Gastroesophageal sphincter (tissue), 3 donors: ENCODE measurements around the gene COL6A2.

ENCODE experiments used
- EP300 ChIP-seq: sonication (generic); formaldehyde crosslinking; IDR thresholded peaks from one replicate; pipeline ENCODE4 v1.6.1; 2017; ENCODE audit warnings: antibody characterized with exemption, mild to moderate bottlenecking
- POLR2A ChIP-seq, 2 donors: fragments of 450-650 bp; IDR thresholded peaks; one replicate each; pipeline ENCODE4 v1.6.1; 2017; ENCODE audit warnings: antibody characterized with exemption in 2 of 2, mild to moderate bottlenecking in 2 of 2, moderate library complexity in 1 of 2
- POLR2AphosphoS5 ChIP-seq: sonication (generic); formaldehyde crosslinking; IDR thresholded peaks from one replicate; pipeline ENCODE4 v1.6.1; 2017; ENCODE audit warnings: antibody characterized with exemption
- TF ChIP-seq, protein P1 (sequence below), 4 experiments: fragments of 200-600 bp in 2 of 4; fragments of 450-650 bp in 2 of 4; sonication (generic) in 1 of 4; IDR thresholded peaks; one replicate each; pipeline ENCODE4 v1.5.1; 2017 to 2019; ENCODE audit warnings: antibody characterized with exemption in 4 of 4, mild to moderate bottlenecking in 2 of 4, moderate library complexity in 2 of 4

DNA sequence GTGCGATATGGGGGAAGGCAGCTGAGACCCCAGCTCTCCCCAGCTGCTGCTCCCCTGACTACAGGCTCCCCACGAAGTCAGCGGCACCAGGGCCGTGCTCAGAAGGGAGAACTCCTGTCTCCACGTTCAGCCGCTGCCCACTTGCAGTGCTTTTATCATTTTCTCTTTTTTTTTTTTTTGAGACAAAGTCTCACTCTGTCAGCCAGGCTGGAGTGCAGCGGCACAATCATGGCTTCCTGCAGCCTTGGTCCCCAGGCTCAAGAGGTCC is 58.4 kb downstream of the COL6A2 start:
- TF ChIP-seq, protein P1, sequence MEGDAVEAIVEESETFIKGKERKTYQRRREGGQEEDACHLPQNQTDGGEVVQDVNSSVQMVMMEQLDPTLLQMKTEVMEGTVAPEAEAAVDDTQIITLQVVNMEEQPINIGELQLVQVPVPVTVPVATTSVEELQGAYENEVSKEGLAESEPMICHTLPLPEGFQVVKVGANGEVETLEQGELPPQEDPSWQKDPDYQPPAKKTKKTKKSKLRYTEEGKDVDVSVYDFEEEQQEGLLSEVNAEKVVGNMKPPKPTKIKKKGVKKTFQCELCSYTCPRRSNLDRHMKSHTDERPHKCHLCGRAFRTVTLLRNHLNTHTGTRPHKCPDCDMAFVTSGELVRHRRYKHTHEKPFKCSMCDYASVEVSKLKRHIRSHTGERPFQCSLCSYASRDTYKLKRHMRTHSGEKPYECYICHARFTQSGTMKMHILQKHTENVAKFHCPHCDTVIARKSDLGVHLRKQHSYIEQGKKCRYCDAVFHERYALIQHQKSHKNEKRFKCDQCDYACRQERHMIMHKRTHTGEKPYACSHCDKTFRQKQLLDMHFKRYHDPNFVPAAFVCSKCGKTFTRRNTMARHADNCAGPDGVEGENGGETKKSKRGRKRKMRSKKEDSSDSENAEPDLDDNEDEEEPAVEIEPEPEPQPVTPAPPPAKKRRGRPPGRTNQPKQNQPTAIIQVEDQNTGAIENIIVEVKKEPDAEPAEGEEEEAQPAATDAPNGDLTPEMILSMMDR (IDR thresholded peaks at IDR 0.05), result no peak
- TF ChIP-seq POLR2A (IDR thresholded peaks at IDR 0.05) (no peak), EP300 (no peak), POLR2AphosphoS5 (no peak)
